HG03575 (cell line): Measurements from ENCODE around the gene FOXK1.
"Not testable (repeated sequence)": the region's sequence is repeated elsewhere in the genome, so short reads cannot be mapped to it uniquely, and the experiment has no call there.

Experiments used
- ATAC-seq: cut with Tn5 transposase; IDR thresholded peaks from one replicate; pipeline ENCODE4 v1.9.1; 2021; ENCODE audit not compliant: unreplicated experiment, insufficient number of reproducible peaks, low FRiP score; ENCODE audit errors: extremely low read depth

FOXK1 gene

GRCh38 chr7:4681886-4682620 lies at the start of gene FOXK1:
FOXK1 (plus strand) TSS chr7:4682295; CDS start chr7:4682309, 14 bp downstream.
- ATAC-seq: no peak

GRCh38 chr7:4633012-4633411 lies 49.1 kb upstream of the FOXK1 start:
- ATAC-seq: no peak

- no peak for ATAC-seq
Observed at GRCh38 chr7:4634166-4634565, 47.9 kb upstream of the FOXK1 start.

GRCh38 chr7:4638781-4639575 lies 43.1 kb upstream of the FOXK1 start:
- ATAC-seq: no peak

DNA sequence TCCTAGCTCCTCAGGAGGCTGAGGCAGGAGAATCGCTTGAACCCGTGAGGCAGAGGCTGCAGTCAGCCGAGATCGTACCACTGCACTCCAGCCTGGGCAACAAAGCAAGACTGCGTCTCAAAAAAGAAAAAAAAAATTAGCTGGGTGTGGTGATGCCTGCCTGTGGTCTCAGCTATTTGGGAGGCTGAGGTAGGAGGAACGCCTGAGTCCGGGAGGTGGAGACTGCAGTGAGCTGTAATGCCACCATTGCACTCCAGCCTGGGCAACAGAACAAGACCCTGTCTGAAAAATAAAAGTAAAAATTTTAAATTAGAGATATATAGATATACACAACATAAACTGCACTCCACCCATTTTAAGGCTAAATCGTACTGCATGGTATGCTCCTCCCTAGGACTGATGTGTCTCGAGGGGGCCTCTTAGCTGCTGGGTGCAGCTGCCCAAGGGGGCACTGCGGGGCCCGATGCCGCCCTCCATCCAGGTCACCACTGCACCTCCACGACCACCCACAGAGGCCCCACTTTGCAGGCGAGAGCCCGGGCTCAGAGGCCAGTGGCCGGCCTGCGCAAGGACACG lies 40.9 kb upstream of the FOXK1 start:
- peak; percentile 23 for ATAC-seq

- ATAC-seq: peak; percentile 49
Observed at GRCh38 chr7:4641667-4642467, 40.2 kb upstream of the FOXK1 start.

DNA sequence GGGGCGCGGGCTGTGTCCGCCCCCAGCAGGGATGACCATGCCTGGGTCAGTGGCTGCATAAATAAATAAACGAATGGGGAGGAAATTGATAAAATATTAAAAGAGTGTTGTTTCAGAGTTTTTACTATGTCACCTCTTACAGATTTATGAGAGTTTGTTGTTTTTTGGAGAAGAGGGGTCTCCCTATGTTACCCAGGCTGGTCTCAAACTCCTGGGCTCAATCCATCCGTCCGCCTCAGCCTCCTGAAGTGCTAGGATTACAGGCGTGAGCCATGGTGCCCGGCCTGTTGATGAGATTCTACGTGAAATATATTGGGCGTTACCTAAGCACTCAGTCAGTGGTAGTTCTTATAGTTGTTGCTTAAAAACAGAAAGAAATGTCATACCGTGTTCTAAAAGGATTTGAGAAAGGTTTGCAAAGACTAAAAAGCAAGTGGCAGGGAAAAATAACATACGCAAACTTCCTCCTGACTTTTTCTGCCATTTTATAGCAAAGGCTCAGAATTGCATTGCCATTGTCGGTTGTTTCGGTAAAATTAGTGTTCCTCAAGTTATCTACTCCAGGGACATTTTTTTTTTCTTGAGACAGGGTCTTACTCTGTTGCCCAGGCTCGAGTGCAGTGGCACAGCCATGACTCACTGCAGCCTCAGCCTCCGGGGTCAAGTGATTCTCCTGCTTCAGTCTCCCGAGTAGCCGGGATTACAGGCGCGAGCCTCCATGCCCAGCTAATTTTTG lies 39.5 kb upstream of the FOXK1 start:
- ATAC-seq: no peak

- ATAC-seq: not testable (repeated sequence)
Observed at GRCh38 chr7:4643204-4643471, 39.0 kb upstream of the FOXK1 start.

- ATAC-seq: no peak
Observed at GRCh38 chr7:4645246-4645645, 36.8 kb upstream of the FOXK1 start.

- no peak for ATAC-seq
Observed at GRCh38 chr7:4648111-4648510, 34.0 kb upstream of the FOXK1 start.

- no peak for ATAC-seq
Observed at GRCh38 chr7:4650433-4651047, 31.6 kb upstream of the FOXK1 start.

GRCh38 chr7:4653771-4654170 lies 28.3 kb upstream of the FOXK1 start:
- ATAC-seq: no peak

DNA sequence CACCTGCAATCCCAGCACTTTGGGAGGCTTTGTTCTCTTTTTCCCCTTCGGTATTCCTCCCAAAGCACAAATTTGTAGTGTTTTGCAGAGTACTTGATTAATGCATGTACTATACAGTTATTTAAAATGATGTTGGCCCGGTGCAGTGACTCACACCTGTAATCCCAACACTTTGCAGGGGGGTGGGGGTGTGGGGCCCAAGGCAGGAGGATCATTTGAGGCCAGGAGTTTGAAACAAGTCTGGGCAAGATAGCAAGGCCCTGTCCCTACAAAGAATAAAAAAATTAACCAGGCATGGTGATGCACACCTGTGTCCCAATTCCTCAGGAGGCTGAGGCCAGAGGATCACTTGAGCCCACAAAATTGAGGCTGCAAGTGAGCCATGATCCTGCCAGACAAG lies 26.8 kb upstream of the FOXK1 start:
- ATAC-seq: no peak

DNA sequence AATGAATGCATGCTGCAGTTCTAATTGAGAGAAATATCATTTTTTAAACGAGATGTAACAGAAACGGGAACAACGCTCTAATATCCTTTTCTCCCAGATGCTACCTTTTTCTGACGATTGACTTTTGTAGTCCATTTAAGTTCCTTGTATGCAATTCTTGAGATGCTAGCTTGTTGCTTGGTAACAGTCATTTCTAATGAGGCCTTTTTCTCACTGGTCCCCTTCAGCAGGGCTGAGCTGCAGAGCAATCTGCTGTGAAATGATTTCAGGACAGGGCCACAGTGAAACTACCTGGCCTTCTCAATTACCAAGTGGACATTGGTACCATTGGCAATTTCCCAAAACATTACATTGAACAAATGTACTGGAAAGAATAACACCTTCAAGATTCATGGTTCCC lies 26.2 kb upstream of the FOXK1 start:
- ATAC-seq: no peak

DNA sequence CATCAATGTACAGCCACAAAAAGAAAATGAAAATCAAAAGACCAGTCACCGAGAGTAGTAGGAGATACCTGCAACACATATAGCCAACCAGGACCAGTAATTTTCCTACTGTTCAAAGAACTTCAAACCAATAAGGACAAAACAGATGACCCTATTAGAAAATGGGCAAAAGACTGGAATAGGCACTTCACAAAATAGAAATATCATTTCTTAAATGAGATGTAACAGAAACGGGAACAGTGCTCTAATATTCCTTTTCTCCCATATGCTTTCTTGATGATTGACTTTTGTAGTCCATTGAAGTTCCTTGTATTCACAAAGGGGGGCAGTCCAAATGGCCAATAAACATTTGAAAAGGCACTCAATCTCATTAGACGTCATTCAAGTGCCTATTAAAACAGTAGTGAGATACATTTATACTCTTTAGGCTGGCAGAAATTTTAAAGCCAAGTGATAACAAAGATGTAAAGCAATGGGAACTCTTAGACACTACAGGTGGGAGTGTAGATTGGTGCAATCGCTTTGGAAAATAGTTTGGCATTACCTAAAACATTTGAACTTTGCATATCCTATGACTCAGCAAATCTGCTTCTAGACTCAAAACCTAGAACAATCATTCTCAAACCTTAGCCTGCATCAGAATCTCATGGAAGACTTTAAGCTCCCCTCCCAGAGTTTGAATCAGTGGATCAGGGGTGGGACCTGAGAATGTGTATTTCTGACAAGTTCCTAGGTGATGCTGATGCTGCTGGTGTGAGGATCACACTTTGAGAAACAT lies 24.3 kb upstream of the FOXK1 start:
- ATAC-seq: no peak

DNA sequence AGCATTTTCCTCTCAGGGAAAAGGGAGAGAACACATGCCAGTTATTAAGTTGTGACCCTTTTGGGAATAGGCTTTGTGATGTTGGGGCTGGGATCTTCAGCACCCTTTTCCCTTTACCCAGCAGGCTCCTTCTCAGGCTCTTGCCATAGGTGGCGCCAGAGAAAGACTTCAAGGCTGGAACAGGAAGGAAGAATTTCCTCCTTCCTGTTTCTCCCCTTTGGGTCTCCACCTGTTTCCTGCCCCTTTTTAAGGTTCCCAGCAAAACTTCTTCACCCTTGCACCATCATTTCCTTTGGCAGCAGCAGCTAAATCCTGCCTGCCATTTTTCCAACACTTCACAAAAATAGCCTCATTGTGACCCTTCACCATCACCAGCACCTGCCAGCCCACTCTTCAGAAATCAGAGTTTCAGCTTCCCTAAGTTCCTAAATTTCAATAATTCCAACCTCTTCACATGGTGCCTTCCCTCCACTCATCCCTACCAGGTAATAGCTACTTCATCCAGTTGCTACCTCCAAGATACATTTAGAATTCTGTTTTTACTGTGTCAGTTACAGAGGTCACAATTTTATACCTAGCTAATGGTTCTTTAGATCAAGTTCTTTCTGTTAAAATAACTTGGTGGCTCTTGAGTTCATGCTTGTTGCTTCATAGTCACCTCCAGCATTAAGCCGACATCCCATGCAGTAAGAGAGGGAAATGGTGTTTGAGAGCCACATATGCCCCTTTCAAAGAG lies 22.4 kb upstream of the FOXK1 start:
- no peak for ATAC-seq

- no peak for ATAC-seq
Observed at GRCh38 chr7:4661871-4662270, 20.2 kb upstream of the FOXK1 start.
